ENCODE data around the gene MESP1. TPM values are rescaled to one million over a fixed set of nuclear protein-coding genes. Genes with fewer than 3 reads are reported as not detected.

Gene MESP1
- polyA plus RNA-seq, 3 donors from 2014 or later, result 1.8 to 5.4 (median 4.5) TPM

DNA sequence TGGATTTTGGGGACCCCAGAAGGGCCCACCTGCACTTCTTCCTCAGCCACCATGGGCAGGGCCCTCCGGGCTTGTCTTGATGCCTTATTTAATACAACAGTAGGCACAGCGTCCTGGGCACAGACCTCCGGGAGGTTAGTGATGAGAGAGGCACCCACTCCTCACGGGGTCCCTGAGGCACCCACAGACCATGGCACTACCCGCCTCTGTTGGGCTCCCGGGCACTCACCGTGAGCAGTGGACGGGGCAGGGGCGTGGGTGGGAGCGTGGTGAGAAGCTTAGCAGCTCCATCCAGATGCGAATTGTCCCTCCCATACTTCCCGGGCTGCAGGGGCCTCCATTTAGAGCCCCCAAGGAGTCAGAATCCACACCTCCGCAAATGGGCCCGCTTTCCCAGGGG, 24.8 kb upstream of the MESP1 start:
- Mint-ChIP-seq H3K4me3 (peak overlapping the region in 4 of 5 donors; percentile 29 to 46 (median 34)), H3K4me1 (no peaks in the 10 kb centered on the region)

GRCh38 chr15:89774492-89774891, 23.4 kb upstream of the MESP1 start:
- no peak for DNase-seq
- Mint-ChIP-seq H3K27ac (no peak overlapping the region), H3K27me3 (ENCODE audit: low read depth in 3 of 3) (peaks cover 1 to 5% (median 2%) of the 10 kb centered on the region in 3 donors), H3K36me3 (no peaks in the 10 kb centered on the region), H3K4me1 (no peaks in the 10 kb centered on the region), H3K9me3 (no peaks in the 10 kb centered on the region), H3K4me3 (no peak overlapping the region)

More for the DNA sequence above, 24.8 kb upstream of the MESP1 start:
- no peak overlapping the region for H3K27ac Mint-ChIP-seq
- H3K36me3 Mint-ChIP-seq, result no peaks in the 10 kb centered on the region
- H3K27me3 Mint-ChIP-seq (ENCODE audit: low read depth in 3 of 3), result peaks cover 1 to 5% (median 2%) of the 10 kb centered on the region in 3 donors
- no peaks in the 10 kb centered on the region for H3K9me3 Mint-ChIP-seq
- no peak for DNase-seq

DNA sequence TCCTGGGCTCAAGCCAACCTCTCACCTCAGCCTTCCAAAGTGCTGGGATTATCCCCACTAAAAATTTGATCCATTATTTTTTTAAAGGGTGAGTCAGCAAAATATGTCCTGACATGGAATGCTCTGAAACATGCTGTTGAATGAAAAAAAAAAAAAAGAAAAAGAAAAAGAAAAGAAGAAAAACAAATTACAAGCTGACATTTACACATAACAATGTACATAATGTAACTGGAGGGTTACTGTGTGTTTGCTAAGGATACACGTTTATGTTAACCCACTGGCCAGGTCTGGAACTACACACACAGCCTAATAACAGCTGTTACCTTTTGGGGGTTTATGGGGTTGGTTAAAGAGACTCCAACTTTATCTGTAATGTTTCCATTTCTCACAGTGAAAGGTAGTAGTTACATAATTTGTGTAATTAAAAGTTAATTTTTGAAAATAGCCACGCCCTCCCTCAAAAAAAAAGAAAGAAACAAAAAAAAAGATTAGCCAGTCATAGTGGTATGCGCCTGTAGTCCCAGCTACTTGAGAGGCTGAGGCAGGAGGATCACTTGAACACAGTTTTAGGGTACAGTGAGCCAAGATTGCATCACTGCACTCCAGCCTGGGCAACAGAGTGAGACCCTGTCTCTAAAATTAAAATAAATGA, 22.0 kb upstream of the MESP1 start:
- H3K27ac Mint-ChIP-seq, result no peak overlapping the region
- no peaks in the 10 kb centered on the region for H3K36me3 Mint-ChIP-seq
- no peak overlapping the region for H3K4me3 Mint-ChIP-seq
- DNase-seq, result no peak
- H3K27me3 Mint-ChIP-seq (ENCODE audit: low read depth in 3 of 3), result peaks cover 0 to 2% (median 1%) of the 10 kb centered on the region in 3 donors
- peaks cover 0 to 2% (median 0%) of the 10 kb centered on the region in 6 donors for H3K9me3 Mint-ChIP-seq
- H3K4me1 Mint-ChIP-seq, result no peaks in the 10 kb centered on the region

- H3K27me3 Mint-ChIP-seq (ENCODE audit: low read depth in 3 of 3), result peaks cover 0 to 3% (median 1%) of the 10 kb centered on the region in 3 donors
- H3K9me3 Mint-ChIP-seq, result peaks cover 0 to 2% (median 0%) of the 10 kb centered on the region in 6 donors
- no peak for DNase-seq
- H3K4me1 Mint-ChIP-seq, result no peaks in the 10 kb centered on the region
- H3K36me3 Mint-ChIP-seq, result no peaks in the 10 kb centered on the region
- H3K4me3 Mint-ChIP-seq, result no peak overlapping the region
- no peak overlapping the region for H3K27ac Mint-ChIP-seq
These were observed 19.0 kb upstream of the MESP1 start for GRCh38 chr15:89770041-89770440.

GRCh38 chr15:89769366-89769765, 18.3 kb upstream of the MESP1 start:
- Mint-ChIP-seq H3K27me3 (ENCODE audit: low read depth in 3 of 3) (peaks cover 0 to 2% (median 1%) of the 10 kb centered on the region in 3 donors), H3K27ac (no peak overlapping the region), H3K9me3 (peaks cover 0 to 2% (median 0%) of the 10 kb centered on the region in 6 donors), H3K36me3 (no peaks in the 10 kb centered on the region), H3K4me1 (no peaks in the 10 kb centered on the region), H3K4me3 (no peak overlapping the region)
- DNase-seq, result no peak

DNA sequence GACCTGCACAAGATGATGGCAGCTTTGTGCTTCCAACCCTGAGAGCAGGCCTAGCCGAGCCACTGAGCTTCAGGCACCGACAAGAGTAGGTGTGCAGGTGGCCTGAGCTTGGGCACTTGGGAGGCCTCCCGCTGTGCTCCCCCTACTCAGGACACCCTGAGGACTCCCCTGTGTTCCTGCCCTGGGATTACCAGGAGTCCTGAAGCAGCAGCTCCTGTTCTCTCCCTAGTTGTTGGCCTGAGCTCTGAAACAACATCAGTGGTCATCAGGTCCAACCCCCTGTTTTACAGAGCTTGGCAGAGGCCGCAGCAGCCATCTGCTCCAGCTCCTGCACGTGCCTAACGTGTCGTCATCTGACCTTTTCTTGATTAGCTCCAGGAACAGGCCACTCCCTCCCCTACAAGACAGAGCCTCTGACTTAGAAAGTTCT, 17.0 kb upstream of the MESP1 start:
- H3K9me3 Mint-ChIP-seq, result peaks cover 0 to 2% (median 0%) of the 10 kb centered on the region in 6 donors
- no peak overlapping the region for H3K4me3 Mint-ChIP-seq
- H3K4me1 Mint-ChIP-seq, result no peaks in the 10 kb centered on the region
- no peak overlapping the region for H3K27ac Mint-ChIP-seq
- peaks cover 0 to 5% (median 0%) of the 10 kb centered on the region in 3 donors for H3K27me3 Mint-ChIP-seq (ENCODE audit: low read depth in 3 of 3)
- no peaks in the 10 kb centered on the region for H3K36me3 Mint-ChIP-seq
- DNase-seq, result no peak

GRCh38 chr15:89767411-89767915, 16.4 kb upstream of the MESP1 start:
- no peak overlapping the region for H3K4me3 Mint-ChIP-seq
- H3K36me3 Mint-ChIP-seq, result no peaks in the 10 kb centered on the region
- H3K9me3 Mint-ChIP-seq, result peaks cover 0 to 2% (median 0%) of the 10 kb centered on the region in 6 donors
- DNase-seq, result no peak
- H3K27ac Mint-ChIP-seq, result no peak overlapping the region
- peaks cover 0 to 5% (median 0%) of the 10 kb centered on the region in 3 donors for H3K27me3 Mint-ChIP-seq (ENCODE audit: low read depth in 3 of 3)
- H3K4me1 Mint-ChIP-seq, result no peaks in the 10 kb centered on the region

- Mint-ChIP-seq H3K9me3 (peaks cover 0 to 2% (median 0%) of the 10 kb centered on the region in 6 donors), H3K36me3 (no peaks in the 10 kb centered on the region), H3K4me3 (no peak overlapping the region), H3K4me1 (no peaks in the 10 kb centered on the region), H3K27me3 (ENCODE audit: low read depth in 3 of 3) (peaks cover 0 to 5% (median 2%) of the 10 kb centered on the region in 3 donors), H3K27ac (no peak overlapping the region)
- no peak for DNase-seq
These were observed 15.6 kb upstream of the MESP1 start for GRCh38 chr15:89766357-89767311.

DNA sequence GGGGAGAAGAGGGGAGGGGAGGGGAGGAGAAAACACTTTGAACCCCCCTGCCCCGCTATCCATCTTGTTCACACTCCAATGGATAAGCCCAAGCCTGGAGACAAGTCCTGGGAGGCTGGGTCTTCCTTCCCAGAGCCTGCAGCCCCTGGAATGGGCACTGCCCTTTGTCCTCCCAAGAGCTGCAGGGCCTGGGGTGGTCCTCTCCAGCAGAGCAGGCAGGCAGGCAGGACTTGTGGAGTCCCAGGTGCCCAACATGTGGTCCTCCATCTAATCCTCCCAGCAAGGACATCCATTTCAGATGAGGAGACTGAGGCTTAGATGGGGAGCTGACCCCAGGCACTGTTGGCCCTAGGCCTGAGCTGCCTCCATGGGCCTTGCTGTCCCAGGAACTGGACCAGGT, 14.6 kb upstream of the MESP1 start:
- Mint-ChIP-seq H3K36me3 (no peaks in the 10 kb centered on the region), H3K4me3 (no peak overlapping the region), H3K4me1 (no peaks in the 10 kb centered on the region), H3K9me3 (peaks cover 0 to 2% (median 0%) of the 10 kb centered on the region in 6 donors), H3K27me3 (ENCODE audit: low read depth in 3 of 3) (peaks cover 2 to 5% (median 2%) of the 10 kb centered on the region in 3 donors), H3K27ac (no peak overlapping the region)
- DNase-seq, result no peak

- Mint-ChIP-seq H3K4me3 (no peak overlapping the region), H3K27me3 (ENCODE audit: low read depth in 3 of 3) (peaks cover 2 to 4% (median 3%) of the 10 kb centered on the region in 3 donors), H3K4me1 (no peaks in the 10 kb centered on the region), H3K9me3 (no peaks in the 10 kb centered on the region), H3K27ac (no peak overlapping the region), H3K36me3 (no peaks in the 10 kb centered on the region)
- DNase-seq, result no peak
These were observed 10.9 kb upstream of the MESP1 start for GRCh38 chr15:89761929-89762328.

DNA sequence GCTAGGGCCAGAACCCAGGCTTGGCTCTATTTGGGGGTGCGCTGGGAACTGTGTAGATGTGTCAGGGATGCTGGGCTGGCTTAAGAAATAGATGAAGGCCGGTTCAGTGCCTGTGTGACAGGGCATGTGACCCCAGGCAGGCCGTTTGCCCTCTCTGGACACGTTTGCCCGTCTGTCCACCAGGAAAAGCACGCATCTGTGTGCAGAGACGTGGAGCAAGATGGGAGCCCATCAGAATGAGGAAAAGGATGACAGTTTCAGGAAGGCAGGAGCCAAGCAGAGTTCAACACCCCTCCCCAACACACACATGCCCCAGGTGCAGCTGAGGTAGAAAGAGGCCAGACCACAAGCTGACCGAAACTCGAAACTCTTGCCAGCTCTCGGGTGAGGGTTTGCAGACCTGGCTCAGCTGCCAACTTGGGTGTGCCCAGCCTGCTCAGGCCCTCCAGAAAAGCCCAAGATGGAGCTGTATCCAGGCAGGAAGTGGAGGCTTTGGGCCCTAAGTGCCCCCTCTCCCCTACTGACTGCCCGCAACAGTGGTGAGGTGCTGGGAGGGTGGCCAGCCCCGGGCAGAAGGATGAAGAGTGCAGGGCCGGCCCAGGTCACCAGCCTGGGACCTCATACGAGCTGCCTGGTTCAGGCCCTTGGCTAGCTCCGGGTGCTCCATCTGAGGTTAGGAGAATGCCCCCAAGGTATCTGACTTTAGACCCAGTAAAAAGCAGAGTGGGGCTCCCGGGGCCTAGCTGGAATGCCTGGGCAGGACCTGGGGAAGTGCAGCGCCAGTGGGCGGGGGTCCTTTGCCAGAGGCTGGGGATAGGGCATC, 10.2 kb upstream of the MESP1 start:
- Mint-ChIP-seq H3K27me3 (ENCODE audit: low read depth in 3 of 3) (peaks cover 2 to 4% (median 3%) of the 10 kb centered on the region in 3 donors), H3K27ac (no peak overlapping the region), H3K36me3 (no peaks in the 10 kb centered on the region), H3K9me3 (no peaks in the 10 kb centered on the region), H3K4me1 (no peaks in the 10 kb centered on the region), H3K4me3 (no peak overlapping the region)
- no peak for DNase-seq

DNA sequence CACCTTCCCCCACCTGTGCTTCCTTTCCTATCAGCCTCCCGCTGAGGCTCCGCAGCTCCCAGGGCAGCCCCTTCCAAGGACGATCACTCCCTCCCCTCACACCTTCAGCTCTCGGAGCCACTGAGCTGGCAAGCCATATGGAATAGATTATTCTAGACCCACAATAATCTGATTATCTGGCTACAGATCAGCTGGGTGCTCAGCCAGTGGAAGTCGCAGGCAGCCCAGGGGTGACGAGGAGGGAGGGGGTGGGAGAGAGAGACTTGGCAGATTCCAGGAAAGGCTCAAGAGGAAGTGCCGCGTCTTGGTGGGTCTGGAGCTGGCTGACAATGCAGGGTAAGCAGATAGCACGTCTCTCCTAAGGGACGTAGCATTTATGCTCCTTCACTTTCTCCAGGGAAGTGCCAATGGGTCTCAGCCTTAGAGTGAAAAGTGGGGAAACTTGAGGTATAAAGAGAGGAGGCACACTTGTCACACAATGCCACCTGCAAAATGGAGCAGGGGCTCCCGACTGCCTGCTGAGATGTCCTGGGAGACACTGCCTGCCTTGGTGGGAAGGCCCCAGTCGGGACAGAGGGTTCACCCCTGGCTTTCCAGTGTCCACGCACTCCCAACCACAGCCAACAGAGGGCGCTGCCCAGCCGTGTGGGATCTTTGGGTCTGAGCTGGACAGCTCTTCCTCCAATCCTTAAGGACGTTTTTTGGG, 9.4 kb upstream of the MESP1 start:
- Mint-ChIP-seq H3K9me3 (no peaks in the 10 kb centered on the region), H3K4me1 (no peaks in the 10 kb centered on the region), H3K36me3 (no peaks in the 10 kb centered on the region), H3K27ac (no peak overlapping the region), H3K27me3 (ENCODE audit: low read depth in 3 of 3) (peaks cover 2 to 10% (median 4%) of the 10 kb centered on the region in 3 donors), H3K4me3 (no peak overlapping the region)
- DNase-seq, result peak; percentile 50 to 62 (median 60)

GRCh38 chr15:89759835-89760234, 8.8 kb upstream of the MESP1 start:
- no peaks in the 10 kb centered on the region for H3K9me3 Mint-ChIP-seq
- no peak overlapping the region for H3K4me3 Mint-ChIP-seq
- DNase-seq, result no peak
- H3K27me3 Mint-ChIP-seq (ENCODE audit: low read depth in 3 of 3), result peaks cover 2 to 11% (median 5%) of the 10 kb centered on the region in 3 donors
- H3K27ac Mint-ChIP-seq, result no peak overlapping the region
- no peaks in the 10 kb centered on the region for H3K36me3 Mint-ChIP-seq
- H3K4me1 Mint-ChIP-seq, result no peaks in the 10 kb centered on the region
